Measurements from ENCODE around the gene DRC7.
"Not testable (repeated sequence)": the region's sequence is repeated elsewhere in the genome, so short reads cannot be mapped to it uniquely, and the experiment has no call there.

The DRC7 gene

GRCh38 chr16:57708168-57708567 is 13.6 kb downstream of the DRC7 start:
- no peak overlapping the region for H3K4me3 ChIP-seq (replicated peaks; ENCODE audit: low read depth, low read length)
- DNase-seq (ENCODE audit: low read depth): no peak
- no peak for TF ChIP-seq CTCF (IDR thresholded peaks at IDR 0.05; ENCODE audit: low read length, missing control alignments)

GRCh38 chr16:57709663-57710062 is 15.1 kb downstream of the DRC7 start:
- H3K4me3 ChIP-seq (replicated peaks; ENCODE audit: low read depth, low read length): no peak overlapping the region
- DNase-seq (ENCODE audit: low read depth): no peak
- TF ChIP-seq CTCF (IDR thresholded peaks at IDR 0.05; ENCODE audit: low read length, missing control alignments): no peak

- no peak overlapping the region for H3K4me3 ChIP-seq (replicated peaks; ENCODE audit: low read depth, low read length)
- DNase-seq (ENCODE audit: low read depth): no peak
- no peak for TF ChIP-seq CTCF (IDR thresholded peaks at IDR 0.05; ENCODE audit: low read length, missing control alignments)
Measured at GRCh38 chr16:57711346-57711745, 16.7 kb downstream of the DRC7 start.

- no peak for TF ChIP-seq CTCF (IDR thresholded peaks at IDR 0.05; ENCODE audit: low read length, missing control alignments)
Measured at GRCh38 chr16:57711993-57712392, 17.4 kb downstream of the DRC7 start.

GRCh38 chr16:57712569-57712968 is 18.0 kb downstream of the DRC7 start:
- not testable (repeated sequence) for H3K4me3 ChIP-seq (replicated peaks; ENCODE audit: low read depth, low read length); DNase-seq (ENCODE audit: low read depth)

More at GRCh38 chr16:57711993-57712392, 17.4 kb downstream of the DRC7 start:
- H3K4me3 ChIP-seq (replicated peaks; ENCODE audit: low read depth, low read length): no peak overlapping the region
- no peak for DNase-seq (ENCODE audit: low read depth)

GRCh38 chr16:57713596-57713995 is 19.0 kb downstream of the DRC7 start:
- no peak for TF ChIP-seq CTCF (IDR thresholded peaks at IDR 0.05; ENCODE audit: low read length, missing control alignments)
- DNase-seq (ENCODE audit: low read depth): no peak
- no peak overlapping the region for H3K4me3 ChIP-seq (replicated peaks; ENCODE audit: low read depth, low read length)

- H3K4me3 ChIP-seq (replicated peaks; ENCODE audit: low read depth, low read length): no peak overlapping the region
- TF ChIP-seq CTCF (IDR thresholded peaks at IDR 0.05; ENCODE audit: low read length, missing control alignments): no peak
- no peak for DNase-seq (ENCODE audit: low read depth)
Measured at GRCh38 chr16:57714047-57714446, 19.4 kb downstream of the DRC7 start.
